Peyer's patch (tissue), 4 donors: ENCODE measurements around the gene SLC25A14.

Experiments
- POLR2A ChIP-seq, 2 donors: fragments of 450-650 bp; IDR thresholded peaks; one replicate each; pipeline ENCODE4 v1.5.1; 2017; ENCODE audit warnings: antibody characterized with exemption in 2 of 2, mild to moderate bottlenecking in 2 of 2, moderate library complexity in 2 of 2
- TF ChIP-seq, protein P1 (sequence below), 6 experiments: fragments of 450-650 bp in 4 of 6; fragments of 200-600 bp in 2 of 6; sonication (generic) in 1 of 6; IDR thresholded peaks; one replicate each; pipeline ENCODE4 v1.5.1; 2017 to 2019; ENCODE audit warnings: antibody characterized with exemption in 6 of 6, mild to moderate bottlenecking in 3 of 6, moderate library complexity in 1 of 6

DNA sequence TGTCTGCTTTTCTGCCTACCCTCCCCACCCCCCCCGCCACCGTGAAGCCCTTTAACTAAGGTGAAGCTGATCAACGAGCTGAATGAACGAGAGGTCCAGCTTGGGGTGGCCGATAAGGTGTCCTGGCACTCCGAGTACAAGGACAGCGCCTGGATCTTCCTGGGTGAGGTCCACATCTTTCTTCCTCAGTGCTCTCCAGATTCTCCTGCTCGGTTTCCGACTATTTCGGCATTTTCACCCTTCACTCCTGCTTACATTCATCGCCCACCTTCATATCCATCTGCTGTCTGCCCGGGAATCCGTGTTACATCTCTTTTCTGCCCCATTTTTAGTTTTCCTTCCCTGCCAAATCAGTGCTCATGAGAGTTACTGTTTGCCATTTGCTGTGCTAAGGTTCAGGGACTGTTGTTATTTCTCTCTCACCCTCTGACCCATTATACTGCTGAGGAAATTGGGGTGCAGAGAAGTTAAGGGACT lies 62.5 kb downstream of the SLC25A14 start:
- TF ChIP-seq, protein P1, sequence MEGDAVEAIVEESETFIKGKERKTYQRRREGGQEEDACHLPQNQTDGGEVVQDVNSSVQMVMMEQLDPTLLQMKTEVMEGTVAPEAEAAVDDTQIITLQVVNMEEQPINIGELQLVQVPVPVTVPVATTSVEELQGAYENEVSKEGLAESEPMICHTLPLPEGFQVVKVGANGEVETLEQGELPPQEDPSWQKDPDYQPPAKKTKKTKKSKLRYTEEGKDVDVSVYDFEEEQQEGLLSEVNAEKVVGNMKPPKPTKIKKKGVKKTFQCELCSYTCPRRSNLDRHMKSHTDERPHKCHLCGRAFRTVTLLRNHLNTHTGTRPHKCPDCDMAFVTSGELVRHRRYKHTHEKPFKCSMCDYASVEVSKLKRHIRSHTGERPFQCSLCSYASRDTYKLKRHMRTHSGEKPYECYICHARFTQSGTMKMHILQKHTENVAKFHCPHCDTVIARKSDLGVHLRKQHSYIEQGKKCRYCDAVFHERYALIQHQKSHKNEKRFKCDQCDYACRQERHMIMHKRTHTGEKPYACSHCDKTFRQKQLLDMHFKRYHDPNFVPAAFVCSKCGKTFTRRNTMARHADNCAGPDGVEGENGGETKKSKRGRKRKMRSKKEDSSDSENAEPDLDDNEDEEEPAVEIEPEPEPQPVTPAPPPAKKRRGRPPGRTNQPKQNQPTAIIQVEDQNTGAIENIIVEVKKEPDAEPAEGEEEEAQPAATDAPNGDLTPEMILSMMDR (IDR thresholded peaks at IDR 0.05) = no peak
- no peak for TF ChIP-seq POLR2A (IDR thresholded peaks at IDR 0.05)
